ENCODE data around the gene KPNB1. TPM values are rescaled to one million over a fixed set of nuclear protein-coding genes. Genes with fewer than 3 reads are reported as not detected.

The KPNB1 gene
- total RNA-seq, 4 donors from 2014 or later = 164 to 205 (median 181) TPM

DNA sequence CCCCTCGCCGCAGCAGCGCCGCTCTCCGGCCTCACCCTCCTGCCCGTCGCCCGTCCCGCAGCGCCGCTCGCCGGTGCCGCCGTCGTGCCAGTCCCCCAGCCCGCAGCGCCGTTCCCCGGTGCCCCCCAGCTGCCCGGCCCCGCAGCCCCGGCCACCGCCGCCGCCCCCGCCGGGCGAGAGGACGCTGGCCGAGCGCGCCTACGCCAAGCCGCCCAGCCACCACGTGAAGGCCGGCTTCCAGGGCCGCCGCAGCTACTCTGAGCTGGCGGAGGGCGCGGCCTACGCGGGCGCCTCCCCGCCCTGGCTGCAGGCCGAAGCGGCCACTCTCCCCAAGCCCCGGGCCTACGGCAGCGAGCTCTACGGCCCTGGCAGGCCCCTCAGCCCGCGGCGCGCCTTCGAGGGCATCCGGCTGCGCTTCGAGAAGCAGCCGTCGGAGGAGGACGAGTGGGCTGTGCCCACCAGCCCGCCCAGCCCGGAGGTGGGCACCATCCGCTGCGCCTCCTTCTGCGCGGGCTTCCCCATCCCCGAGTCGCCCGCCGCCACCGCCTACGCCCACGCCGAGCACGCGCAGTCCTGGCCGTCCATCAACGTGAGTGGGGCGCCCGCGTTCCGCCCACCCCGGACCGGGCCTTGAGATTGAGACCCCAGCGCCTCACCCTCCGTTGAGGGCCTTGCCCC is 59.3 kb downstream of the KPNB1 start:
- no peaks in the 10 kb centered on the region for H3K9me3 ChIP-seq
- H3K4me3 ChIP-seq = peak overlapping the region in 3 of 4 donors; percentile 38 to 54 (median 41)
- H3K27ac ChIP-seq = peak overlapping the region; percentile 73 to 95 (median 88)
- peaks cover 0 to 35% (median 0%) of the 10 kb centered on the region in 3 donors for H3K36me3 ChIP-seq
- DNase-seq (ENCODE audit: low spot score in 2 of 2) = no peak
- peak in 1 of 2 donors; percentile 24 for TF ChIP-seq POLR2A (IDR thresholded peaks at IDR 0.05)
- peak in 1 of 2 donors; percentile 33 for TF ChIP-seq EP300 (IDR thresholded peaks at IDR 0.05)
- TF ChIP-seq, protein P1, sequence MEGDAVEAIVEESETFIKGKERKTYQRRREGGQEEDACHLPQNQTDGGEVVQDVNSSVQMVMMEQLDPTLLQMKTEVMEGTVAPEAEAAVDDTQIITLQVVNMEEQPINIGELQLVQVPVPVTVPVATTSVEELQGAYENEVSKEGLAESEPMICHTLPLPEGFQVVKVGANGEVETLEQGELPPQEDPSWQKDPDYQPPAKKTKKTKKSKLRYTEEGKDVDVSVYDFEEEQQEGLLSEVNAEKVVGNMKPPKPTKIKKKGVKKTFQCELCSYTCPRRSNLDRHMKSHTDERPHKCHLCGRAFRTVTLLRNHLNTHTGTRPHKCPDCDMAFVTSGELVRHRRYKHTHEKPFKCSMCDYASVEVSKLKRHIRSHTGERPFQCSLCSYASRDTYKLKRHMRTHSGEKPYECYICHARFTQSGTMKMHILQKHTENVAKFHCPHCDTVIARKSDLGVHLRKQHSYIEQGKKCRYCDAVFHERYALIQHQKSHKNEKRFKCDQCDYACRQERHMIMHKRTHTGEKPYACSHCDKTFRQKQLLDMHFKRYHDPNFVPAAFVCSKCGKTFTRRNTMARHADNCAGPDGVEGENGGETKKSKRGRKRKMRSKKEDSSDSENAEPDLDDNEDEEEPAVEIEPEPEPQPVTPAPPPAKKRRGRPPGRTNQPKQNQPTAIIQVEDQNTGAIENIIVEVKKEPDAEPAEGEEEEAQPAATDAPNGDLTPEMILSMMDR (IDR thresholded peaks at IDR 0.05) = no peak
- 44 to 78% methylated on average over 22 to 46 of the region's 89 CpGs for WGBS, 2 donors
- H3K4me1 ChIP-seq = peaks cover 0 to 38% (median 14%) of the 10 kb centered on the region in 4 donors
- H3K27me3 ChIP-seq = peaks cover 0 to 4% of the 10 kb centered on the region in 2 donors

DNA sequence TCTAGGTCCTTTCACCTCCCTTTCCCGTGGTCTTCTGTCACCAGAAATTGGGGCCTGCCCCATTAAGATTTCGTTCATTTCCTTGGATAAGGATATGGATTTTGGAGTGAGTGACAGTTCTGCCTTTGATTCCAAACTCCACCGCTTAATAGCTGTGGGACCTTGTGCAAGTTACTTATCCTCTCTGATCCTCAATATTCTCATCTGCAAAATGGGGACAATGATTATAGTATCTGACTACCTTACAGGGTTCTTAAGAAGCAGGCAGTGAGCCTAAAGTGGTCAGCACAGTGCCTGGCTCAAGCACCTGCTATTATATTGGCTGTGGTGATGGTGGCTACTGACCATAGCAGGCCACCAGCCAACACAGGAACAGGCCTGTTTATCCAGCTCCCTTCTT is 59.9 kb downstream of the KPNB1 start:
- TF ChIP-seq POLR2A (IDR thresholded peaks at IDR 0.05) = no peak
- no peak for TF ChIP-seq EP300 (IDR thresholded peaks at IDR 0.05)
- TF ChIP-seq, protein P1 (IDR thresholded peaks at IDR 0.05) = no peak
- WGBS, 2 donors = 80% methylated on average over 3 of the region's 3 CpGs
- DNase-seq (ENCODE audit: low spot score in 2 of 2) = no peak
- Histone ChIP-seq H3K36me3 (peaks cover 0 to 35% (median 0%) of the 10 kb centered on the region in 3 donors), H3K9me3 (no peaks in the 10 kb centered on the region), H3K4me3 (peak overlapping the region in 2 of 4 donors; percentile 23 to 54), H3K4me1 (peaks cover 0 to 32% (median 11%) of the 10 kb centered on the region in 4 donors), H3K27me3 (peaks cover 0 to 8% of the 10 kb centered on the region in 2 donors), H3K27ac (peak overlapping the region in 3 of 4 donors; percentile 70 to 95 (median 91))

GRCh38 chr17:47711366-47712099 is 61.8 kb downstream of the KPNB1 start:
- DNase-seq (ENCODE audit: low spot score in 2 of 2) = no peak
- Histone ChIP-seq H3K4me3 (no peak overlapping the region), H3K4me1 (peaks cover 0 to 20% (median 6%) of the 10 kb centered on the region in 4 donors), H3K9me3 (no peaks in the 10 kb centered on the region), H3K36me3 (peaks cover 0 to 27% (median 0%) of the 10 kb centered on the region in 3 donors), H3K27me3 (peaks cover 0 to 8% of the 10 kb centered on the region in 2 donors), H3K27ac (no peak overlapping the region)
- no peak for TF ChIP-seq EP300 (IDR thresholded peaks at IDR 0.05)
- WGBS, 2 donors = 87 to 93% methylated on average over 6 to 14 of the region's 15 CpGs

GRCh38 chr17:47712330-47713023 is 62.8 kb downstream of the KPNB1 start:
- DNase-seq (ENCODE audit: low spot score in 2 of 2) = no peak
- TF ChIP-seq EP300 (IDR thresholded peaks at IDR 0.05) (no peak), POLR2A (IDR thresholded peaks at IDR 0.05) (no peak)
- TF ChIP-seq, protein P1 (IDR thresholded peaks at IDR 0.05) = no peak
- WGBS, 2 donors = 33 to 37% methylated on average over 5 of the region's 5 CpGs

GRCh38 chr17:47713980-47714700 is 64.4 kb downstream of the KPNB1 start:
- H3K36me3 ChIP-seq = peaks cover 0 to 25% (median 0%) of the 10 kb centered on the region in 3 donors
- DNase-seq (ENCODE audit: low spot score in 2 of 2) = no peak
- H3K4me1 ChIP-seq = peaks cover 0 to 3% (median 0%) of the 10 kb centered on the region in 4 donors
- TF ChIP-seq, protein P1 (IDR thresholded peaks at IDR 0.05) = no peak
- TF ChIP-seq EP300 (IDR thresholded peaks at IDR 0.05) = no peak
- peaks cover 0 to 21% of the 10 kb centered on the region in 2 donors for H3K27me3 ChIP-seq
- no peaks in the 10 kb centered on the region for H3K9me3 ChIP-seq
- no peak overlapping the region for H3K4me3 ChIP-seq
- 44 to 54% methylated on average over 15 of the region's 15 CpGs for WGBS, 2 donors
- H3K27ac ChIP-seq = no peak overlapping the region

More at GRCh38 chr17:47712330-47713023, 62.8 kb downstream of the KPNB1 start:
- peaks cover 0 to 10% (median 4%) of the 10 kb centered on the region in 4 donors for H3K4me1 ChIP-seq
- no peaks in the 10 kb centered on the region for H3K9me3 ChIP-seq
- peaks cover 0 to 27% (median 0%) of the 10 kb centered on the region in 3 donors for H3K36me3 ChIP-seq
- H3K27me3 ChIP-seq = peaks cover 0 to 8% of the 10 kb centered on the region in 2 donors
- H3K4me3 ChIP-seq = no peak overlapping the region
- H3K27ac ChIP-seq = no peak overlapping the region

Measured in tibial nerve (tissue), 4 donors.